ENCODE data around the gene EMILIN3. TPM values are rescaled to one million over a fixed set of nuclear protein-coding genes. Genes with fewer than 3 reads are reported as not detected.
A peak's percentile ranks its signal among the peaks of the same experiment; 100 is the strongest.

EMILIN3 gene
- not detected for polyA plus RNA-seq (2012; ENCODE audit: insufficient read depth, insufficient read length, low read depth)

DNA sequence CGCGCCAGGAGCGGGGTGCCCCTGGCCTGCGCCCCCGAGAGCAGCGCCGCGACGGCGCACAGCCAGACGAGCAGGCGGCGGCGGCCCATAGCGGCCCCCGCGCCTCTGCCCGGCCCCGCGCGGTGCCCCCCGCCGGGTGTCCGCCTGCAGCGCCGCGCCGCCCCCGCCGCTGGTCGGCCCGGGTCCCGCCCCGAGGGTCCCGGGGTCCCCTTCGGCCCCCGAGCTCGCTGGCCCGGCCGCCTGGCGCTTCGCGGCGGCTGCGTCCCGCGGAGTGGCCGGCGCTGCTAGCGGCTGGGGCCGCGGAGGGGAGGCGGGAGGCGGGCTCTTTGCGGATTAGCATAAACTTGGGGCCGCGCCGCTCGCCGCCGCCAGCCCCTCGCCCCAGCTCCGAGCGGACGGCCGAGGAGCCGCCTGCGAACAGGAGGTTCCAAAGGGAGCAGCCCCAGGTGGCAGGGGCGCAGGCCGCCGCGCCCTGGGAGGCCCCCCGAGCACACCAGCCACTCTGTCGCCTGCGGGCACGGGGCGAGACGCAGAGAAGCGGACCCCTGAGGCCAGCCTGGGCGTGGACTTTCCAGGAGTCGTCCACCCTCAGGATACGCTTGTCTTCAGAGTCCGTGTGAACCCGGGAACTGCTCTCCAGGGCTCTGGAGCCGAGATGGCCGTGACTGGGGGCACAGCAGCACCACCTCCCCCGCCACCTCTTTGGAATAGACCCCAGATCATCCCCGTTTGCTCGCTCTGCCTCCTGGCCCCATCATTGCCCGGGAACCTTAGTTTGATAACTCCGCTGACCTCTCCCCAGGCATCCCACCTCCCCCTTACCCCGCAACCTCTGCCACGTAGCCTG, at the start of gene EMILIN3:
TSS of gene EMILIN3 (minus strand) at position 273 of the 847 bp plus-strand sequence. CDS start at position 89, 184 bp downstream.
- Histone ChIP-seq H3K4me1 (peaks cover 9% of the 10 kb centered on the region; the same call in 1 of the 2 replicates), H3K4me3 (ENCODE audit: low read depth, low read length) (peak within 1 kb of the TSS; percentile 34), H3K9me3 (no peaks in the 10 kb centered on the region), H3K36me3 (no peaks in the 10 kb centered on the region), H3K27me3 (peaks cover 26% of the 10 kb centered on the region)
- DNase-seq = peak; percentile 52
- TF ChIP-seq, protein P1, sequence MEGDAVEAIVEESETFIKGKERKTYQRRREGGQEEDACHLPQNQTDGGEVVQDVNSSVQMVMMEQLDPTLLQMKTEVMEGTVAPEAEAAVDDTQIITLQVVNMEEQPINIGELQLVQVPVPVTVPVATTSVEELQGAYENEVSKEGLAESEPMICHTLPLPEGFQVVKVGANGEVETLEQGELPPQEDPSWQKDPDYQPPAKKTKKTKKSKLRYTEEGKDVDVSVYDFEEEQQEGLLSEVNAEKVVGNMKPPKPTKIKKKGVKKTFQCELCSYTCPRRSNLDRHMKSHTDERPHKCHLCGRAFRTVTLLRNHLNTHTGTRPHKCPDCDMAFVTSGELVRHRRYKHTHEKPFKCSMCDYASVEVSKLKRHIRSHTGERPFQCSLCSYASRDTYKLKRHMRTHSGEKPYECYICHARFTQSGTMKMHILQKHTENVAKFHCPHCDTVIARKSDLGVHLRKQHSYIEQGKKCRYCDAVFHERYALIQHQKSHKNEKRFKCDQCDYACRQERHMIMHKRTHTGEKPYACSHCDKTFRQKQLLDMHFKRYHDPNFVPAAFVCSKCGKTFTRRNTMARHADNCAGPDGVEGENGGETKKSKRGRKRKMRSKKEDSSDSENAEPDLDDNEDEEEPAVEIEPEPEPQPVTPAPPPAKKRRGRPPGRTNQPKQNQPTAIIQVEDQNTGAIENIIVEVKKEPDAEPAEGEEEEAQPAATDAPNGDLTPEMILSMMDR (IDR thresholded peaks at IDR 0.05; ENCODE audit: low read depth, low read length) = no peak

- DNase-seq = no peak
- H3K36me3 ChIP-seq = peaks cover 63% of the 10 kb centered on the region
- H3K4me1 ChIP-seq = no peaks in the 10 kb centered on the region
- no peak overlapping the region for H3K4me3 ChIP-seq (ENCODE audit: low read depth, low read length)
- no peaks in the 10 kb centered on the region for H3K27me3 ChIP-seq
- TF ChIP-seq, protein P1 (IDR thresholded peaks at IDR 0.05; ENCODE audit: low read depth, low read length) = no peak
- H3K9me3 ChIP-seq = no peaks in the 10 kb centered on the region
These were observed 48.6 kb upstream of the EMILIN3 start for GRCh38 chr20:41415191-41415590.

DNA sequence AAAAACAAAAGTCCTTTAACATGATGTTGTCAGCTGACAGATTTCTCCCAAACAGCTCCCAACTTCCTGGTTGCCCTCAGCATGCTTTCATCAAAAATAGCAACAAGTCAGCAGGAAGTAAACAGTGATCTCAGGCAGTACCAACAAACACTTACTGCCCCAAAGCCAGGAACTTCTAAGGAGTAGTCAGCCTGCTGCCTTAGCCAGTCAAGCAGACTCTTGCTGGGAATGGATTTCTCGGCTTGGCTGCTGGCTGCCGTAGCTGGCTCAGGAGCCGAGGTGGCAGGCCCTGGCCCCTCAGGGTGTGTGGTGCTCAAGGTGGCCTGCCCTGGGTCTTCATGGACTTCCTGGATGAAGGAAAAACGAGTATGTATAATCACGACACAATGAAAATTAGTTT, 46.6 kb upstream of the EMILIN3 start:
- H3K9me3 ChIP-seq = no peaks in the 10 kb centered on the region
- H3K4me1 ChIP-seq = peaks cover 7% of the 10 kb centered on the region
- H3K36me3 ChIP-seq = peaks cover 68% of the 10 kb centered on the region
- H3K27me3 ChIP-seq = no peaks in the 10 kb centered on the region
- H3K4me3 ChIP-seq (ENCODE audit: low read depth, low read length) = no peak overlapping the region
- DNase-seq = no peak
- TF ChIP-seq, protein P1 (IDR thresholded peaks at IDR 0.05; ENCODE audit: low read depth, low read length) = no peak

- no peak overlapping the region for H3K4me3 ChIP-seq (ENCODE audit: low read depth, low read length)
- no peaks in the 10 kb centered on the region for H3K9me3 ChIP-seq
- peaks cover 69% of the 10 kb centered on the region for H3K36me3 ChIP-seq
- TF ChIP-seq, protein P1 (IDR thresholded peaks at IDR 0.05; ENCODE audit: low read depth, low read length) = no peak
- H3K27me3 ChIP-seq = no peaks in the 10 kb centered on the region
- DNase-seq = no peak
- H3K4me1 ChIP-seq = peaks cover 8% of the 10 kb centered on the region
These were observed 45.9 kb upstream of the EMILIN3 start for GRCh38 chr20:41412324-41413120.

DNA sequence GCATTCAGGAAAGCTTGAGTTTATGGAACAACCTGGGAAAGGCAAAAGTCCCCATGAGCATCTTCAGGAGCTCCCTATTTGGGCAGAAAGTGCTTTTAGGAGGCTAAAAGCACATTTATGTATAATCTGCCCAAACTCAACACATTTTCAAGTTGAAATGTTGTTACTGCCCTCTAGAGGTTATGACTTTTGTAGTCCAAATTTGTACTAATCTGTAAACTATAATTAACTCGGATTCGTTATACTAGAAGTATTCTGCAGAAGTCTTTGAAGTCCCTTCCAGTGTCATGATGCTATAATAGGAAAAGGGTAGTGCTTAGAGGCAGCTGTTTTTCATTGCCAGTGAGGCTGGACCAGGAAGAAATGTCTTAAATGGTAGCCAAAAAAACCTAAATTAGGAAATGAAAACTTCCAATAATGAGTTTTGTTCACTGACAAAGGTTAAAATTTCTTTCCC, 44.8 kb upstream of the EMILIN3 start:
- TF ChIP-seq, protein P1 (IDR thresholded peaks at IDR 0.05; ENCODE audit: low read depth, low read length) = peak; percentile 47
- Histone ChIP-seq H3K27me3 (no peaks in the 10 kb centered on the region), H3K4me3 (ENCODE audit: low read depth, low read length) (no peak overlapping the region), H3K36me3 (peaks cover 66% of the 10 kb centered on the region), H3K4me1 (peaks cover 17% of the 10 kb centered on the region), H3K9me3 (no peaks in the 10 kb centered on the region)
- no peak for DNase-seq

Data from BE2C (cell line).